Hypothalamus (tissue), 51 donors: ENCODE measurements around the gene TERT.

Experiments
- DNase-seq, 51 donors: peaks; one replicate each; lab custom pipeline; 2025; lab: John Stamatoyannopoulos, UW

Gene TERT

DNA sequence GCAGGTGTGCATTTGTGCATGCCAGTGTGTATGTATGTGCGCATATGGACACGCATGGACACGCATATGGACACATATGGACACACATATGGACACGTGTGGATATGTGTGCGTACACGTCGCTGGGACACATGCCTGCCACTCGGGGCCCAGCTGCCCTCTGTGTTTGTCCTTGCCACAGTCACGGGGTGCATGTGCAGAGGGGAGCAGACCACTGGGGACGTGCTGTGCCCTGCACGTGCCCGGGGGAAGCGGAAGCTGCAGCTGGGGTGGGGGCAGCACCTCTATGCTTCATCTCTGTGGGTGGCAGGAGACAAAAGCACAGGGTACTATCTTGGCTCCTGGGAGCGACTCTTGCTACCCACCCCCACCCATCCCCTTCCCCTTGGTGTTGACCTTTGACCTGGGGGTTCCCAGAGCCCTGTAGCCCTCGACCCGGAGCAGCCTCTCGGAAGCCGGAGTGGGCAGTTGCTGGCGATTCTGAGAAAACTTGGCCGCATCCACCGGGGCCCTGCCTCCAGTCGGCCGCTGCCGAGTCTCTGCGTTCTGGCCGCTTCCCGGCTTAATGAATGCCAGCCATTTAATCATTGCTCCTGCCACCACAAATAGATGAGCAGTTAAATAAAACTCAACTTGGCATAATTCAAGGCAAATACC lies 72.1 kb downstream of the TERT start:
- DNase-seq, result no peak

GRCh38 chr5:1222147-1222546 lies 72.7 kb downstream of the TERT start:
- DNase-seq, result no peak

DNA sequence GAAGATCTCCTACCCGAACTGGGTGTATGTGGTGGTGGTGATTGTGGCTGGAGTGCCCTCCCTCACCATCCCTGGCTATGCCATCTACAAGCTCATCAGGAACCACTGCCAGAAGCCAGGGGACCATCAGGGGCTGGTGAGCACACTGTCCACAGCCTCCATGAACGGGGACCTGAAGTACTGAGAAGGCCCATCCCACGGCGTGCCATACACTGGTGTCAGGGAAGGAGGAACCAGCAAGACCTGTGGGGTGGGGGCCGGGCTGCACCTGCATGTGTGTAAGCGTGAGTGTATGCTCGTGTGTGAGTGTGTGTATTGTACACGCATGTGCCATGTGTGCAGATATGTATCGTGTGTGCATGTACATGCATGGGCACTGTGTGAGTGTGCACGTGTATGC lies 73.1 kb downstream of the TERT start:
- DNase-seq, result no peak

DNA sequence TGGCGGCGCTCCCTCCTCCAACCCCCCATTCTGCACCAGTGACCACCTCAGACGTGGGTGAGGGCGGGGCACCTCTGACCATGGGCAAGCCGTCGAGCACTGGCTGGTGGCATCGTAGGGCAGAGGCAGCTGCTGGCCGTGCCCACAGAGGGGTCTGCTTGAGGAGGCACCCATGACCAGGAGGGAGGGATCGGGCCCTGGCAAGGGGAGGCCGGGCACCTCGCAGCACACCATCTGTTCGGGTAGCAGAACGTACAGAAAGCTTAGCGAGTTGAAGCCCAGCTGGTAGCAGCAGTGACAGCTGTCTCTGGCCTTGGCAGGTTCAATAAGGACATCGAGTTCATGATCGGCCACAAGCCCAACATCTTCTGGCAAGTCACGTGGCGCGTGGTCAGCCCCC lies 74.0 kb downstream of the TERT start:
- no peak for DNase-seq

GRCh38 chr5:1220351-1220750 lies 74.5 kb downstream of the TERT start:
- no peak for DNase-seq

DNA sequence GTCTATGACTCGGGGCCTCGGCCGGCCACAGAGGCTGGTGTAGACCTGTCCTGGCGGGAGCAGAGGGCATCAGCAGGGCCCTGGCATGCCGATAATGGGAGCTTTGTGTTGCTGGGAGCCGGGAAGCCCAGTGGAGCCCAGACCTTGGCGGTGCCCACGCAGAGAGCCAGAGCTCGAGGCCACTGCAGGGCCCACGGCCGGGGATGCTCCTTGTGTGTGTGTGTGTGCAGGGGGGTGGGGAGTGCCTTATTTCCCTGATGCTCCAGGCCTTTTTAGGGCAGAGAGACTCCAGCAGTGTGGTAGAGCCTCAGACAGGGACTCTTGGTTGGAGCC lies 75.1 kb downstream of the TERT start:
- no peak for DNase-seq

GRCh38 chr5:1219098-1219767 lies 75.6 kb downstream of the TERT start:
- DNase-seq, result no peak

- DNase-seq, result no peak
Observed at GRCh38 chr5:1218351-1219080, 76.4 kb downstream of the TERT start.

- no peak for DNase-seq
Observed at GRCh38 chr5:1217596-1218206, 77.2 kb downstream of the TERT start.

DNA sequence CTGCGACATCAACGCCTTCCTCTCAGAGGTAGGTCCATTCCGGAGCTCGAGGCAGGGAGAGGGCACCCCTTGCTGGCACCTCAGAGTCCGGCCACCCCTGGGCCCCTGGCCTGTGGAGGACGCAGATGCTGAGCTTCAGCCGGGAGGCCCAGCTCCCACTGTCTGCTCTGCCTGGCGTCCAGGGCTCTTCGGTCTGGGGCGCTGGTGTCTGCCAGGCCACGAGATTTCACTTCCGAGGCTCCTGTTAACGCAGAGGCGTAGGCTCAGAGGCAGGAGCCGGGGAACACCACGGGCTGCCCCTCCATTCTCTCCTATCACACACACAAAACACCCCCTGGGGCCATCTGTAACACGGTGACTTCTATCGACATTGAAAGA lies 78.0 kb downstream of the TERT start:
- no peak for DNase-seq

GRCh38 chr5:1216211-1216917 lies 78.5 kb downstream of the TERT start:
- no peak for DNase-seq

DNA sequence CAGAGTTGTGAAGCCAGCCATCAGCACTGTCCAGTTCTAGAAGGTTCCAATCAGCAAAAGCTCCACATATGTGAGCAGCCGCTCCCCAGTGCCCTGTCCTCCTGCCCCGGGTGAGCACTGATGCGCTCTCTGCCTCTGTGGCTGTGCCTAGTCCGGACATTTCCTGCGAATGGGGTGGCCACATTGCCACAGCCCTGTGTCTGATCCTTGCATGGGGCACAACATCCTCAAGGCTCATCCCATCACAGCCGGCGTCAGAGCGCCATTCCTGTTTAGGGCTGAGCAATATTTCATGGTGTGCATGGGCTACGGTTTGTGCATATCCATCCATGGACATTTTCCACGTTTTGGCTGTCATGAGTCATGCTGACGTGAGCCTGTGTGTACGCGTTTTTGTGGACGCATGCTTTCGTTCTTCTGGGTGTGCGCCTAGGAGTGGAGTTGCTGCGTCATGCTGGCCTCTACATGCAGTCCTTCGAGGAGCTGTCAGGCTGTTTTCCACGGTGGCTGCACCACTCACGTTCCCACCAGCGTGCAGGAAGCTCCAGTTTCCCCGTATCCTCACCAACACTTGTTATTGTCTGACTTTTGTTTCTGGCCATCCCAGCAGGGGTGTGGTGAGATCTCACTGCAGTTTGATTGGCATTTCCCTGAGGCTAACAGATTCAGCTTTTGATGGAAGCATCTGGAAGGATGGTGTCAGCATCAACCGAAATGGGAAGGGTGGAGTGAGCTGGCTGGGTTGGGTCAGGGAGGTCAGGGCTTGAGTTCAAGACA lies 79.4 kb downstream of the TERT start:
- DNase-seq, result no peak

DNA sequence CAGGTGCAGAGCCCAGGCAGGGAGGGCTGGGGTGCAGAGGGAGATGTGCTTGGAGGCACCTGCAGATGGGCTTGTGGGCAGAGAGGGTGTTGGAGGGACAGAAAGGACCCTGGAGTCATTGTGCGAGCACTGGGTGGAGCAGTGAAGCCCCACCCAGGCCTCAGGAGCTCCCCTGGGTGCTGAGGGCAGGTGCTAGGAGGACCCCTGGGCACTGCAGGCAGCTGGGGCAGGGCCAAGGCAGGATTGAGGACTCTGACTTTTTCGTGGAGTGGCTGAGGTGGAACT lies 80.0 kb downstream of the TERT start:
- no peak for DNase-seq

- no peak for DNase-seq
Observed at GRCh38 chr5:1214163-1214935, 80.5 kb downstream of the TERT start.

GRCh38 chr5:1213508-1214162 lies 81.2 kb downstream of the TERT start:
- no peak for DNase-seq

GRCh38 chr5:1212881-1213280 lies 82.0 kb downstream of the TERT start:
- DNase-seq, result no peak

DNA sequence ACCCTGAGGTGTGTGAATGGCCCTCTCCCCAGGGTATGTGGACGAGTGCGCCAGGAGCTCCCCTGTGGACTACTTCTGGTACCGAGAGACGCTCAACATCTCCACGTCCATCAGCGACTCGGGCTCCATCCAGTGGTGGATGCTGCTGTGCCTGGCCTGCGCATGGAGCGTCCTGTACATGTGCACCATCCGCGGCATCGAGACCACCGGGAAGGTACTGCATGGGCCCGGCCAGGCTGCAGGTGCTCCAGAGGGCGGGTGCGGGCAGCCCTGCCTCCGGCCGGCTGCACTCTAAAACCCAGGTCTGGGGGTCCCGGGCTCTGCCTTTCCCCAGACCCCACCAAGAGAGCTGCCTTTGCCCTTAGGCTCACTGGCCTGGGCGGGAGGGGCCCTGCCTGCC lies 82.6 kb downstream of the TERT start:
- DNase-seq, result no peak

DNA sequence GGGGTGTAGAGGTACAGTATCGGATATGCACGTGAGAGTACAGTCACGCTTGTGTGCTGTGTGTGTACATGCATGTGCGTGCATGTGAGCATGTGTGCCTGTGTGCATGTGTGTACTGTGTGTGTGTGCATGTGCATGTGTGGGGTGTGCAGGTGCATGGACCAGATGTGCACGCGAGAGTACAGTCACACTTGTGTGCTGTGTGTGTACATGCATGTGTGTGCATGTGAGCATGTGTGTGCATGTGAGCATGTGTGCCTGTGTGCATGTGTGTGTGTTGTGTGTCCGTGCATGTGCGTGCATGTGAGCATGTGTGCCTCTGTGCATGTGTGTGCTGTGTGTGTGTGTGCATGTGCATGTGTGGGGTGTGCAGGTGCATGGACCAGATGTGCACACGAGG lies 83.2 kb downstream of the TERT start:
- no peak for DNase-seq

DNA sequence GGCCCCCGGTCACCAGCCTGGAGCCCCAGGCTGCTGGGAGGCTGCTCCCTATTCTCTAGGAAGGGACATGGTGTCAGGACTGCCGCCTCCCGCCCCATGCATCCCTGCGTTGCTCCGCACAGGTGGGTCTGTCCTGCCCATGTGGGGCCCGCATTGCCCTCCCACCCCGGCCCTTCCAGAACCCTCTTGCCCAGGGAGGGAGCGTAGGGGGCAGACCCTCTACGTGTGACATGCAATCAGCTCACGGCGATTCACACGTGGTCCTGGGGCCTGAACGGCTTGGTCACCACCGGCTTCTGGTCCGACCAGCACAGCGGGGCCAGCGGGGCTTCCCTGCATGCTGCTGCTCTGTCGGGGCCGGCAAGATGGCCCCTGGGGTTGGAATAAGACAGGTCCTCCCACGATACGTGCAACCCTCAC lies 84.0 kb downstream of the TERT start:
- no peak for DNase-seq
